ENCODE results near the gene RASSF10. TPM values are rescaled to one million over a fixed set of nuclear protein-coding genes. Genes with fewer than 3 reads are reported as not detected.
A peak's percentile ranks its signal among the peaks of the same experiment; 100 is the strongest.

The RASSF10 gene
- total RNA-seq: 0.52 TPM

GRCh38 chr11:13008625-13009475, at the start of gene RASSF10:
TSS of gene RASSF10 (plus strand) at chr11:13009316. CDS start at chr11:13009577, 261 bp downstream.
- H3K36me3 ChIP-seq (ENCODE audit: control insufficient read depth in 3 of 3, insufficient read depth in 3 of 3, low read length in 3 of 3): no peaks in the 10 kb centered on the region
- peaks cover 7 to 21% (median 20%) of the 10 kb centered on the region in 3 donors for H3K4me1 ChIP-seq (ENCODE audit: control insufficient read depth in 3 of 3, insufficient read depth in 3 of 3, low read length in 3 of 3)
- peak within 1 kb of the TSS in 1 of 3 donors; percentile 47 for H3K9ac ChIP-seq (ENCODE audit: low read depth in 1 of 3, low read length in 3 of 3)
- H3K9me3 ChIP-seq (ENCODE audit: control insufficient read depth in 3 of 3, low read length in 3 of 3): peaks cover 0 to 5% (median 0%) of the 10 kb centered on the region in 3 donors
- peak within 1 kb of the TSS; percentile 44 to 66 (median 60) for H3K4me3 ChIP-seq (ENCODE audit: low read length in 3 of 3)
- H3K27ac ChIP-seq (ENCODE audit: low read depth, low read length): no peak within 1 kb of the TSS
- H3K27me3 ChIP-seq (ENCODE audit: control insufficient read depth in 3 of 3, insufficient read depth in 3 of 3, low read length in 3 of 3): peaks cover 57 to 60% (median 57%) of the 10 kb centered on the region in 3 donors

- Histone ChIP-seq H3K36me3 (ENCODE audit: control insufficient read depth in 3 of 3, insufficient read depth in 3 of 3, low read length in 3 of 3) (no peaks in the 10 kb centered on the region), H3K4me1 (ENCODE audit: control insufficient read depth in 3 of 3, insufficient read depth in 3 of 3, low read length in 3 of 3) (no peaks in the 10 kb centered on the region), H3K27me3 (ENCODE audit: control insufficient read depth in 3 of 3, insufficient read depth in 3 of 3, low read length in 3 of 3) (peaks cover 0 to 3% (median 0%) of the 10 kb centered on the region in 3 donors), H3K4me3 (ENCODE audit: low read length in 3 of 3) (no peak overlapping the region), H3K27ac (ENCODE audit: low read depth, low read length) (no peak overlapping the region), H3K9ac (ENCODE audit: low read depth in 1 of 3, low read length in 3 of 3) (no peak overlapping the region), H3K9me3 (ENCODE audit: control insufficient read depth in 3 of 3, low read length in 3 of 3) (no peaks in the 10 kb centered on the region)
Observed at GRCh38 chr11:12961615-12962014, 47.5 kb upstream of the RASSF10 start.

GRCh38 chr11:12962306-12962705, 46.8 kb upstream of the RASSF10 start:
- no peak overlapping the region for H3K9ac ChIP-seq (ENCODE audit: low read depth in 1 of 3, low read length in 3 of 3)
- no peaks in the 10 kb centered on the region for H3K9me3 ChIP-seq (ENCODE audit: control insufficient read depth in 3 of 3, low read length in 3 of 3)
- H3K4me3 ChIP-seq (ENCODE audit: low read length in 3 of 3): no peak overlapping the region
- no peaks in the 10 kb centered on the region for H3K36me3 ChIP-seq (ENCODE audit: control insufficient read depth in 3 of 3, insufficient read depth in 3 of 3, low read length in 3 of 3)
- no peak overlapping the region for H3K27ac ChIP-seq (ENCODE audit: low read depth, low read length)
- H3K4me1 ChIP-seq (ENCODE audit: control insufficient read depth in 3 of 3, insufficient read depth in 3 of 3, low read length in 3 of 3): no peaks in the 10 kb centered on the region
- peaks cover 0 to 3% (median 0%) of the 10 kb centered on the region in 3 donors for H3K27me3 ChIP-seq (ENCODE audit: control insufficient read depth in 3 of 3, insufficient read depth in 3 of 3, low read length in 3 of 3)

- H3K9ac ChIP-seq (ENCODE audit: low read depth in 1 of 3, low read length in 3 of 3): no peak overlapping the region
- no peaks in the 10 kb centered on the region for H3K9me3 ChIP-seq (ENCODE audit: control insufficient read depth in 3 of 3, low read length in 3 of 3)
- H3K4me3 ChIP-seq (ENCODE audit: low read length in 3 of 3): no peak overlapping the region
- no peak overlapping the region for H3K27ac ChIP-seq (ENCODE audit: low read depth, low read length)
- peaks cover 0 to 3% (median 0%) of the 10 kb centered on the region in 3 donors for H3K27me3 ChIP-seq (ENCODE audit: control insufficient read depth in 3 of 3, insufficient read depth in 3 of 3, low read length in 3 of 3)
- no peaks in the 10 kb centered on the region for H3K4me1 ChIP-seq (ENCODE audit: control insufficient read depth in 3 of 3, insufficient read depth in 3 of 3, low read length in 3 of 3)
- H3K36me3 ChIP-seq (ENCODE audit: control insufficient read depth in 3 of 3, insufficient read depth in 3 of 3, low read length in 3 of 3): no peaks in the 10 kb centered on the region
Observed at GRCh38 chr11:12963051-12963450, 46.1 kb upstream of the RASSF10 start.

GRCh38 chr11:12963792-12964536, 45.2 kb upstream of the RASSF10 start:
- H3K9me3 ChIP-seq (ENCODE audit: control insufficient read depth in 3 of 3, low read length in 3 of 3): no peaks in the 10 kb centered on the region
- H3K4me3 ChIP-seq (ENCODE audit: low read length in 3 of 3): no peak overlapping the region
- H3K9ac ChIP-seq (ENCODE audit: low read depth in 1 of 3, low read length in 3 of 3): no peak overlapping the region
- peaks cover 0 to 3% (median 0%) of the 10 kb centered on the region in 3 donors for H3K27me3 ChIP-seq (ENCODE audit: control insufficient read depth in 3 of 3, insufficient read depth in 3 of 3, low read length in 3 of 3)
- H3K27ac ChIP-seq (ENCODE audit: low read depth, low read length): no peak overlapping the region
- no peaks in the 10 kb centered on the region for H3K4me1 ChIP-seq (ENCODE audit: control insufficient read depth in 3 of 3, insufficient read depth in 3 of 3, low read length in 3 of 3)
- H3K36me3 ChIP-seq (ENCODE audit: control insufficient read depth in 3 of 3, insufficient read depth in 3 of 3, low read length in 3 of 3): no peaks in the 10 kb centered on the region

- H3K4me1 ChIP-seq (ENCODE audit: control insufficient read depth in 3 of 3, insufficient read depth in 3 of 3, low read length in 3 of 3): no peaks in the 10 kb centered on the region
- H3K27ac ChIP-seq (ENCODE audit: low read depth, low read length): no peak overlapping the region
- no peak overlapping the region for H3K9ac ChIP-seq (ENCODE audit: low read depth in 1 of 3, low read length in 3 of 3)
- H3K9me3 ChIP-seq (ENCODE audit: control insufficient read depth in 3 of 3, low read length in 3 of 3): no peaks in the 10 kb centered on the region
- no peaks in the 10 kb centered on the region for H3K36me3 ChIP-seq (ENCODE audit: control insufficient read depth in 3 of 3, insufficient read depth in 3 of 3, low read length in 3 of 3)
- H3K27me3 ChIP-seq (ENCODE audit: control insufficient read depth in 3 of 3, insufficient read depth in 3 of 3, low read length in 3 of 3): peaks cover 0 to 3% (median 0%) of the 10 kb centered on the region in 3 donors
- H3K4me3 ChIP-seq (ENCODE audit: low read length in 3 of 3): no peak overlapping the region
Observed at GRCh38 chr11:12964650-12965049, 44.5 kb upstream of the RASSF10 start.

GRCh38 chr11:12966002-12966401, 43.1 kb upstream of the RASSF10 start:
- Histone ChIP-seq H3K36me3 (ENCODE audit: control insufficient read depth in 3 of 3, insufficient read depth in 3 of 3, low read length in 3 of 3) (no peaks in the 10 kb centered on the region), H3K9ac (ENCODE audit: low read depth in 1 of 3, low read length in 3 of 3) (no peak overlapping the region), H3K27me3 (ENCODE audit: control insufficient read depth in 3 of 3, insufficient read depth in 3 of 3, low read length in 3 of 3) (peaks cover 0 to 3% (median 0%) of the 10 kb centered on the region in 3 donors)

GRCh38 chr11:12968101-12968500, 41.0 kb upstream of the RASSF10 start:
- Histone ChIP-seq H3K4me1 (ENCODE audit: control insufficient read depth in 3 of 3, insufficient read depth in 3 of 3, low read length in 3 of 3) (no peaks in the 10 kb centered on the region), H3K36me3 (ENCODE audit: control insufficient read depth in 3 of 3, insufficient read depth in 3 of 3, low read length in 3 of 3) (no peaks in the 10 kb centered on the region), H3K4me3 (ENCODE audit: low read length in 3 of 3) (no peak overlapping the region), H3K27ac (ENCODE audit: low read depth, low read length) (no peak overlapping the region), H3K27me3 (ENCODE audit: control insufficient read depth in 3 of 3, insufficient read depth in 3 of 3, low read length in 3 of 3) (peaks cover 0 to 1% (median 0%) of the 10 kb centered on the region in 3 donors), H3K9ac (ENCODE audit: low read depth in 1 of 3, low read length in 3 of 3) (no peak overlapping the region), H3K9me3 (ENCODE audit: control insufficient read depth in 3 of 3, low read length in 3 of 3) (no peaks in the 10 kb centered on the region)

More at GRCh38 chr11:12966002-12966401, 43.1 kb upstream of the RASSF10 start:
- Histone ChIP-seq H3K27ac (ENCODE audit: low read depth, low read length) (no peak overlapping the region), H3K9me3 (ENCODE audit: control insufficient read depth in 3 of 3, low read length in 3 of 3) (no peaks in the 10 kb centered on the region), H3K4me3 (ENCODE audit: low read length in 3 of 3) (no peak overlapping the region), H3K4me1 (ENCODE audit: control insufficient read depth in 3 of 3, insufficient read depth in 3 of 3, low read length in 3 of 3) (no peaks in the 10 kb centered on the region)

- Histone ChIP-seq H3K36me3 (ENCODE audit: control insufficient read depth in 3 of 3, insufficient read depth in 3 of 3, low read length in 3 of 3) (no peaks in the 10 kb centered on the region), H3K9ac (ENCODE audit: low read depth in 1 of 3, low read length in 3 of 3) (no peak overlapping the region), H3K9me3 (ENCODE audit: control insufficient read depth in 3 of 3, low read length in 3 of 3) (no peaks in the 10 kb centered on the region), H3K27me3 (ENCODE audit: control insufficient read depth in 3 of 3, insufficient read depth in 3 of 3, low read length in 3 of 3) (no peaks in the 10 kb centered on the region), H3K4me1 (ENCODE audit: control insufficient read depth in 3 of 3, insufficient read depth in 3 of 3, low read length in 3 of 3) (no peaks in the 10 kb centered on the region), H3K27ac (ENCODE audit: low read depth, low read length) (no peak overlapping the region), H3K4me3 (ENCODE audit: low read length in 3 of 3) (no peak overlapping the region)
Observed at GRCh38 chr11:12968826-12969225, 40.3 kb upstream of the RASSF10 start.

- Histone ChIP-seq H3K4me1 (ENCODE audit: control insufficient read depth in 3 of 3, insufficient read depth in 3 of 3, low read length in 3 of 3) (no peaks in the 10 kb centered on the region), H3K36me3 (ENCODE audit: control insufficient read depth in 3 of 3, insufficient read depth in 3 of 3, low read length in 3 of 3) (no peaks in the 10 kb centered on the region), H3K27ac (ENCODE audit: low read depth, low read length) (no peak overlapping the region), H3K4me3 (ENCODE audit: low read length in 3 of 3) (no peak overlapping the region), H3K27me3 (ENCODE audit: control insufficient read depth in 3 of 3, insufficient read depth in 3 of 3, low read length in 3 of 3) (no peaks in the 10 kb centered on the region), H3K9ac (ENCODE audit: low read depth in 1 of 3, low read length in 3 of 3) (no peak overlapping the region), H3K9me3 (ENCODE audit: control insufficient read depth in 3 of 3, low read length in 3 of 3) (no peaks in the 10 kb centered on the region)
Observed at GRCh38 chr11:12971955-12972354, 37.2 kb upstream of the RASSF10 start.

Measured in skeletal muscle tissue (tissue), 4 donors.